ENCODE data around the gene TP53RK.
"Not testable (repeated sequence)": the region's sequence is repeated elsewhere in the genome, so short reads cannot be mapped to it uniquely, and the experiment has no call there.

The TP53RK gene

DNA sequence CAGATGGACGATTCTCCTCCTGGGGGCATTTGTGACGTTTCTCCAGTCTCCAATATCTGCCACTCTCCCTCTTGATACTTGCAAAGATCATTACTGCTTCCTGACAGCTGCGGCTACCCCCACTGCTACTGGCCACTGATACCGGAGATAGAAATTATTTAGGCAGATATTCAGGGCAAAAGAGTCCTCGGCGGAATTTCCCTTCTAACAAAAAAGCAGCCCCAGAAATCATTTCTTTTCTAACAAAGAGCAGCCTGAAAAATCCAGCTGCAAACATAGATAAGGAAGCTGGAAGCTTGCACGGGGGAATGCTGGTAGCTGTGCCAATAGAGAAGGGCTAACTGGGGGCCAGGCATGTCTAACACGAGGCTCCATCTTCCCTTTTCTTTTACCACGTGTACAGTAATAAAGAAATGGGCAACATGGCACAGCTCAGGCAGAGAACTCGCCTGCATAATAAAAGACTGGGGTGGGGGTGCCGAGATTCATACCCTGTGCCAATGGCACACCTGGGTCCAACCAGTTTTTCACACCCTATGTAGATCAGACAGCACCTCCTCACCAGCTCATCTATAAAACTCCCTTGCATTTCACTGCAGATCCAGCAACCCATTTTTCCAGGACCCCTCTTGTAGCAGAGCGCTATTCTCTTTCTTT is 6.1 kb downstream of the TP53RK start:
- no peak for DNase-seq (ENCODE audit: low spot score)

- DNase-seq (ENCODE audit: low spot score), result no peak
Measured at GRCh38 chr20:46682063-46682821, 7.0 kb downstream of the TP53RK start.

- peak; percentile 63 for DNase-seq (ENCODE audit: low spot score)
Measured at GRCh38 chr20:46681032-46681854, 8.0 kb downstream of the TP53RK start.

GRCh38 chr20:46680684-46681031 is 8.6 kb downstream of the TP53RK start:
- DNase-seq (ENCODE audit: low spot score), result no peak

- DNase-seq (ENCODE audit: low spot score), result no peak
Measured at GRCh38 chr20:46678516-46678915, 10.7 kb downstream of the TP53RK start.

DNA sequence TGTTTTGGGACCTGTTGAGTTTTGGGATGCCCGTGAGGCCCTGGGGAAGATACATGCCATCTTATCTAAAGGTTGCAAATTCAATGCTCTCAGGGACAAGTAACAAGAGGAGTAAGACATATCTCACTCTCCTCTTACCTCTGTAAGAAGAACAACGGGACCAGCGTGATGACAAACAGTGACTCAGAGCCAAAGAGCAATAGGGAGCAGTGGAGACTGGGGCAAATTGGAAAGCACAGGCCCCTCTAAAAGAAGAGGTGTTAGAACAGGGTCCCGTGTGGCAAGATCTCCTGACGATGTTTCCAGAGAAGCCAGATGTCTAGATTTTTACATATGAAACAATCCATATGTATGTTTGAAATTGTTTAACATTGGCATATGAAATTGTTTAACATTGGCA is 11.6 kb downstream of the TP53RK start:
- no peak for DNase-seq (ENCODE audit: low spot score)

DNA sequence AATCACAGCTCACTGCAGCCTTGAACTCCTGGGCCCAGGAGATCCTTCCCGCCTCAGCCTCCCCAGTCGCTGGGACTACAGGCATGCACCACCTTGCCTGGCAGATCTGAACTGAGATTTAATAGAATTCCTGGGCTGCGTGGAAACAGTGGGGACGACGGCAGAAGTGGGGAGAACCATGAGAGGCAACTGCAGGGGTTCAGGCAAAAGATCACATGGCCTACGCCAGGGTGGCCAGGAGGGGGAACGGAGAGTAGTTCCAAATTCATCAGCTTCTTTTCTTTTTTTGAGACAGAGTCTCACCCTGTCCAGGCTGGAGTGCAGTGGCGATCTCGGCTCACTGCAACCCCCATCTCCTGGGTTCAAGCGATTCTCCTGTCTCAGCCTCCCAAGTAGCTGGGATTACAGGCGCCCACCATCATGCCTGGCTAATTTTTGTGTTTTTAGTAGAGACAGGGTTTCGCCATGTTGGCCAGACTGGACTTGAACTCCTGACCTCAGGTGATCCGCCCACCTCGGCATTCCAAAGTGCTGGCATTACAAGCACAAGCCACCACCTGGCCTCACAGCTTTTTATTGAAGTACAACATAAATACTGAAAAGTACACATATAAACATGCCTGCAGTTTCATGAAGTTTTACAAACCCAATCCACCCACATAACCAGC is 12.5 kb downstream of the TP53RK start:
- not testable (repeated sequence) for DNase-seq (ENCODE audit: low spot score)

DNA sequence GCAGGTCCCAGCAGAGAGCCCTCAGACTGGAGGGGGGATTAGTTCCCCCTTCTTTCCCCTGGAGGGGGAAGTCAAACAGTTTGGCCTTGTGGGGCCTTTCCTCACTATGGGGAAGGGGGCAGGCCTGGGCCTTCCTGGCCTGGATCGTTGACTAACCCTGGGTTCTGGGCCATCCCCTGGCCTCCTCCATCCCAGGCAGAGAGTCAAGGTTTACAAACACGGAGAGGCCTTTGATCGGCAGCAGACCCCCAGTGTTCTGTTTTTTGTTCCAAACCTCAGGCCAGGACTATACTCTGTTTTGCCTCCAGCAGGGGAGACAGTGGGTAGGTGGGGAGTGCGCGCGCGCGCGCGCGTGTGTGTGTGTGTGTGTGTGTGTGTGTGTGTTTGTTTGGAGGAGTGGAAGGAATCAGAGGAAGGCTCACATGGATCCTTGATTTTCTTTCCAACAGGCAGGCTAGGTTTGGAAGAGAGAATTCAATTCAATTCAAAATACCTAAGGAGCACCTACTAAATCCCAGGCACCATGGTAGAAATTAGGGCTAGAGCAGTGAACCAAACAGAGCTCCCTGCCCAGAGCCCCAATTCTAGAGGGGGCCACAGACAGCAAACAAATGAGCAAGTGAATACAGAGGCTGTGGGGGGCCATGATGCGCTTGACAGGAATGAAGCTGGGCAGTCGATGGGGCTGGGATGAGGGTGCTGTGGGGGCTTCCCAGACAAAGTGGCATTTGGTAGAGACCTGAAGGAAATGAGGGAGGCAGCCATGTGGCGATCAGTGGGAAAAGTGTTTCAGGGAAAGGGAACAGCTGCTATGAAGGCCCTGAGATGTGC is 14.8 kb downstream of the TP53RK start:
- no peak for DNase-seq (ENCODE audit: low spot score)

- DNase-seq (ENCODE audit: low spot score), result no peak
Measured at GRCh38 chr20:46673394-46674252, 15.6 kb downstream of the TP53RK start.

- DNase-seq (ENCODE audit: low spot score), result no peak
Measured at GRCh38 chr20:46672543-46673148, 16.6 kb downstream of the TP53RK start.

- DNase-seq (ENCODE audit: low spot score), result no peak
Measured at GRCh38 chr20:46671866-46672542, 17.2 kb downstream of the TP53RK start.

DNA sequence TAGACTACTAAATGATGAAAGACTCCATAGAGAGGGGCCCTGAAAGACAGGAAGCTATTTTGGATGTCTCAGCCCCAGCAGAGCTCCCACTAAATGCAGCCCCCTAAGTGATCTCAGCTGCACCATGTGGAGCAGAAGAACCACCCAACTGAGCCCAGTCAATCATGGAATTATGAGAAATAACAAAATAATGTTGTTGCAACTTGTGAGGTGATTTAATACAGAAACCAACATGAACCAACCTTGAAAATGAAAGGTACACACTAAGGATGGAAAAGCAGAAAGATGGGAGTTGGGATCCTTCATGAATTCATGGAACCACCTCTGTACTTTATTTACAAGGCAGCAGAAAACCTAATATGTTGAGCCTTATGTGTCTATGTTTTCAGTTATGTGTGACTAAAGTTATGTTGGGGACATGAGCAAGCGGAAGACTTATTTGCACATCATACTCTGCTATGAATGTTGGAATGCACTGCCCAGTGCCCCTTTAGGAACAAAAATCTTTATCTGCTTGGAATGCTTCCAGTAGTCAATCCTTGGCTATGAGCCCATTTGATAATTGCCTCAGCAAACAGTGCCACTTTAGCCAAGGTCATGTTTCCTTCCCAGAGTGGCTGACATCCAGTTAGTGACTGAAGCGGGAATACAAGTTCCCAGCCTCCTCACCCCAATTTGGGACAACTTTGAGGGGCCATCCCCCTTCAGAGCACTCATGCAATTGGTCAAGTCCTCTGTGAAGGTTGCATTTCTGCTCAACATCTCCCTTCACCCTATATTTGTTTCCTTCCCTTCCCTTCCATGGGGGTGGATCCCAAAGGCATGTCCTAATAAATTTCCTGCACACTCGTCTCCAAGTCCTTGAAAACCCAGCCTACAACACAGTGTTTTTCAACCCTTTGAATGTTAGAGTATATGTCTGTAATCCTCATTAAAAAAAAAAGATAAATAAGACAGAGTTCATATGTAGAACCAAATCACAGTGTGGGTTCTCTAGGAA is 18.4 kb downstream of the TP53RK start:
- peak; percentile 30 for DNase-seq (ENCODE audit: low spot score)

GRCh38 chr20:46670228-46670584 is 19.0 kb downstream of the TP53RK start:
- no peak for DNase-seq (ENCODE audit: low spot score)

DNA sequence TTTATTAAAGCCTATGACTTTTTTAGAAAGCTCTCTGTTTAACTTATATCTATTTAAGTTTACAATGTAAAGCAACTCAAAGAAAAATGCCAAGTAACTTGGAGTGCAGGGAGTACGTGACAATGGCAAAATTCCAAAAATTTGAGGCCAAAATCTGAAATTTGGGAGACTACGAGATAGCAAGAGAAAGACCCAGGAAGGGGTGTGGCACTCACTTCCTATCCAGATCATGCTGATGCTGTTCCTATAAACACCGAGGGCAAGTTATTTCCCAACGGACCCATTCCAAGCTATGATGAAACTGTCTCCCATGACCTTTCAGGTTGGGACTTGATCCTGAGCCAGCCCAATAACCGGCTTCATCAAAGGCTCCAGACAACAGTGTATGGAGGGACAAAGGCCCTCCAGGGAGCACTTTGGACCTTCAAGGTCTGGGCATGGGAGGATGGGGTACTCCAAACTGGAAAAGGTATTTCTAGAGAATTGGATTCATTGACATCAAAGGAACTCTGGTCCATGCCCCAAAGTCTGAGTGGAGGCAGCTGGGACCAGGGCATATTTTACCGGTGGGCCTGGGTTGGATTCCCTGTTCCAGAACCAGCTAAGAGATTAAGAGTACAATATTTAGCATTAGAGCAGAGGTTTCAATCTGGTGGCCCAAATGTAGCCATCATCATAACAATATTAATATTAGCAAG is 22.3 kb downstream of the TP53RK start:
- peak; percentile 30 for DNase-seq (ENCODE audit: low spot score)

GRCh38 chr20:46666306-46666705 is 22.9 kb downstream of the TP53RK start:
- DNase-seq (ENCODE audit: low spot score), result no peak

DNA sequence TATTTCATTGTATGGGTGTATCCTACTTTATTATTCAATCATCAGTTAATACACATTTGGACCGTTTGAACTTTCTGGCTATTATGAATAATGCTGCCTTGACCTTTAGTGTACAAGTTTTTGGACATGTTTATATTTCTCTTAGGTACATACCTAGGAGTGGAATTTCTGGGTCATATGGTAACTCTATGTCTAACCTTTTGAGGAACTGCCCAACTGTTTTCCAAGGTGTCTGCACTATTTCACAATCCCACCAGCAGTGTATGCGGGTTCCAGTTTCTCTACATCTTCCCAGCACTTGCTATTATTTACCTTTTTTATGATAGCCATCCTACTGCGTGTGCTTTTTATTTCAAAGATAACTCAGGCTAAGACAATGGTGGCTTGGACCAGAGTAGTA is 23.6 kb downstream of the TP53RK start:
- no peak for DNase-seq (ENCODE audit: low spot score)

DNA sequence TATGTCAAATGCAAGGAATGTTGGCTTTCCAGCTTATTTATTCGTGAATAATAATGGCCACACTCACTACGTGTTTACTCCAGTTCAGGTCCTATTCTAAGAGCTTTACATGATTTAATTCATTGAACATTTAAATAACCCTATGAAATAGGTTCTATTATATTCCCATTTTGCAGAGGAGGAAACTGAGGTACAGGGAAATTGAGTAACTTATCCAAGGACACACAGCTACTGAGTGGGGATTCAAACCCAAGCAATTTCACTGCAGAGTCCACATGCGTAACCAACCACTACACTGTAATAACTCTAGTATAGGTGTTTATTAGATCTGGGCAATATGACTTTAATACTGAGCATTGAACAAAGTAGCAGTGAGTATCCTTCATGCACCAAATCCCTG is 25.7 kb downstream of the TP53RK start:
- DNase-seq (ENCODE audit: low spot score), result no peak

DNA sequence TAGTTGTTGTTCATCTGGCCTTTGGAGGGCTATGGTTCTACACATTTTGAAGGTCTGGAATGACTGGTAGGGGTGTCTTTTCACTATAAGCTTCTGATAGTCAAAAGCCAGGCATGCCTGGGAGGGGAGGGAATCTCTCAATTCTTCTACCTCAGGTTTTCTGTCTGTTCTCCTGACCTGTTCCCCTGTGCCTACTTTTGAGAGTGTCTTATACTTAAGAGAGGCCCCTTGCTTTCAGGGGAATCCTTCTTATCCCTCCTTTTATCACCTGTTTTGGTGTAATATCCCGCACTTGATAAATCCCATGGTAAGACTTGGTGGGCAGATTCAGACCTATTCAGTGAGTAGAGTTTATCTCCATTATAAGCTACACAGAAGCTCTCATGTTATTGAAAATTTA is 27.6 kb downstream of the TP53RK start:
- DNase-seq (ENCODE audit: low spot score), result no peak

All from HuH-7 (cell line).